ENCODE data around the gene MAP2K6. TPM values are rescaled to one million over a fixed set of nuclear protein-coding genes. Genes with fewer than 3 reads are reported as not detected.
A peak's percentile ranks its signal among the peaks of the same experiment; 100 is the strongest.

MAP2K6 gene
- total RNA-seq, 2 experiments from 2014 or later, result 6.3 to 8.8 TPM

GRCh38 chr17:69575346-69575761 is 160.9 kb downstream of the MAP2K6 start:
- H3K36me3 Mint-ChIP-seq, result no peaks in the 10 kb centered on the region
- DNase-seq (no peak), ATAC-seq (no peak)
- CTCF ChIA-PET, result no interaction called here
- no peaks in the 10 kb centered on the region for H3K9me3 Mint-ChIP-seq (ENCODE audit: low read depth)
- no peak overlapping the region for H3K4me3 Mint-ChIP-seq
- peaks cover 38% of the 10 kb centered on the region for H3K27me3 Mint-ChIP-seq
- H3K4me1 Mint-ChIP-seq, result peaks cover 3% of the 10 kb centered on the region
- no peak overlapping the region for H3K27ac Mint-ChIP-seq

- no peak for ATAC-seq
- Mint-ChIP-seq H3K27me3 (peaks cover 34% of the 10 kb centered on the region), H3K27ac (no peak overlapping the region), H3K9me3 (ENCODE audit: low read depth) (no peaks in the 10 kb centered on the region), H3K4me3 (no peak overlapping the region), H3K36me3 (no peaks in the 10 kb centered on the region), H3K4me1 (peaks cover 13% of the 10 kb centered on the region)
- CTCF ChIA-PET, result no interaction called here
- DNase-seq, result no peak
These were observed 162.6 kb downstream of the MAP2K6 start for GRCh38 chr17:69577098-69577497.

DNA sequence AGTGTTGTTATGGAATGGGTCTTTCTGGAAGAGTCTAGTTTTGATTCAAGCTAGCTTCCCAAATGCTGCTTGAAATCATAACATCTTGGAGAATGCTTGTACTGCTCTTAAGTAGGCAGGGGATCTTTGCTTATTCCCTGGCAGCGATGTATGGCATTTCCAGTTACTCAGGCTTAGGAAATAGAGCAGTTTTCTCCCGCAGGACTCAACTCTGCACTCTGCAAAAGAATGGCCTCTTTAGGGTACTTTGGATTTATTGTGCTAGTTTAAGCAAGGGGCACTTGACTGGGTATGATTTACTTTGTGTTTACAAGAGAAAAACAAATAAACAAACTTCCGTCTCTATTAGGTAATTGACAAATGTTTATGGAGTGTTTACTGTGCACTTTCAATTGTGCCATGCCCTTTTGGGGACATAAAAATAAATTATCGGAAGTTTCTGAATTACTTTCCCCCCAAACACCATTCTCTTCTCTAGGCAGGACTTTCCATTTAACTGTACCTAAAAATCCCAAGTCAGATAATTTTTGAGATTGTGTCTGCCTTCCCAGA is 164.0 kb downstream of the MAP2K6 start:
- H3K4me1 Mint-ChIP-seq, result peaks cover 13% of the 10 kb centered on the region
- peaks cover 39% of the 10 kb centered on the region for H3K27me3 Mint-ChIP-seq
- DNase-seq, result no peak
- CTCF ChIA-PET, result interaction anchor here (1.2 to 1.4 kb wide), 2 partner anchors 9 to 10 kb away, joined by 4 to 6 read pairs; no protein-coding TSS in a partner anchor
- H3K27ac Mint-ChIP-seq, result no peak overlapping the region
- no peak overlapping the region for H3K4me3 Mint-ChIP-seq
- H3K36me3 Mint-ChIP-seq, result no peaks in the 10 kb centered on the region
- ATAC-seq, result no peak
- no peaks in the 10 kb centered on the region for H3K9me3 Mint-ChIP-seq (ENCODE audit: low read depth)

DNA sequence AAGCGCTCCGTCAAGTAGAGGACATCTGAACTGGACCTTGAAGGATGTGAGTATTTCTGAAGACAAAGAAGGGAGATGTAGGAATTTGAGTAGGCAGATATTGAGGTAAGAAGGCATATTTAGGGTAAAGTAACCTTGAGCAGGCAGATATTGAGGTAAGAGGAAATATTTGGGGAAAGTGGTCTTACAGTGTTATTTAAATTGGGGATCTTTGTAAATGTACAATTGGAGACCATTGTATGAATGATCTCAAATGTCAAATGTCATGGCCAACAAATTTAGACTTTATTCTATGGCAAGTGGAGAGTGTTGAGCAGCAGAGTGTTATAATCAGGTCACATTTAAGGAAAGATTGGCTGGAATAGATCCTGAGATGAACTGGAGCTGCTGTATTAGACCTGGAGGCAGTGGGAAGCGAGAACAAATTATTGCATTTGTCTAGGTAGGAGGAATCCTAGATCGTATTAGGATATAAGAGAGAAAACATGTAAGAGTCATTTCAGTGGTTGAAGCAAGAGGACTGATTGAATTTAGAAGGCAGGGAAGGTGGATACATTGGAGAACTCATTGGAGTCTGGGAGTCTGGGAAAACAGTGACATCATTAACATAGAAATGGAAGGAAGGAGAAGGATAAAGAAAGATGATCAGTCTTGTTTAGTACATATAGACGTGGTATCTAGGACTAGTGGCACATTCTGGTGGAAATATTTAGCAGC is 165.6 kb downstream of the MAP2K6 start:
- Mint-ChIP-seq H3K4me1 (peaks cover 13% of the 10 kb centered on the region), H3K36me3 (no peaks in the 10 kb centered on the region), H3K9me3 (ENCODE audit: low read depth) (no peaks in the 10 kb centered on the region), H3K27me3 (peaks cover 40% of the 10 kb centered on the region), H3K4me3 (no peak overlapping the region), H3K27ac (no peak overlapping the region)
- no peak for DNase-seq
- CTCF ChIA-PET, result no interaction called here
- ATAC-seq, result no peak

GRCh38 chr17:69581061-69581961 is 166.8 kb downstream of the MAP2K6 start:
- H3K9me3 Mint-ChIP-seq (ENCODE audit: low read depth), result no peaks in the 10 kb centered on the region
- CTCF ChIA-PET, result interaction anchor here (0.6 to 0.9 kb wide), 2 partner anchors 26 to 563 kb away, joined by 3 read pairs; no protein-coding TSS in a partner anchor
- peaks cover 13% of the 10 kb centered on the region for H3K4me1 Mint-ChIP-seq
- H3K27ac Mint-ChIP-seq, result no peak overlapping the region
- peak; percentile 67 for ATAC-seq
- no peaks in the 10 kb centered on the region for H3K36me3 Mint-ChIP-seq
- H3K4me3 Mint-ChIP-seq, result peak overlapping the region; percentile 67
- peaks cover 37% of the 10 kb centered on the region for H3K27me3 Mint-ChIP-seq
- DNase-seq, result peak; percentile 49

GRCh38 chr17:69588316-69588715 is 173.8 kb downstream of the MAP2K6 start:
- ATAC-seq (no peak), DNase-seq (no peak)
- Mint-ChIP-seq H3K27ac (no peak overlapping the region), H3K4me1 (no peaks in the 10 kb centered on the region), H3K27me3 (peaks cover 18% of the 10 kb centered on the region), H3K9me3 (ENCODE audit: low read depth) (no peaks in the 10 kb centered on the region), H3K36me3 (no peaks in the 10 kb centered on the region), H3K4me3 (no peak overlapping the region)
- CTCF ChIA-PET, result interaction anchor here (1.0 kb wide), 1 partner anchor 21 kb away, joined by 3 read pairs; no protein-coding TSS in a partner anchor

DNA sequence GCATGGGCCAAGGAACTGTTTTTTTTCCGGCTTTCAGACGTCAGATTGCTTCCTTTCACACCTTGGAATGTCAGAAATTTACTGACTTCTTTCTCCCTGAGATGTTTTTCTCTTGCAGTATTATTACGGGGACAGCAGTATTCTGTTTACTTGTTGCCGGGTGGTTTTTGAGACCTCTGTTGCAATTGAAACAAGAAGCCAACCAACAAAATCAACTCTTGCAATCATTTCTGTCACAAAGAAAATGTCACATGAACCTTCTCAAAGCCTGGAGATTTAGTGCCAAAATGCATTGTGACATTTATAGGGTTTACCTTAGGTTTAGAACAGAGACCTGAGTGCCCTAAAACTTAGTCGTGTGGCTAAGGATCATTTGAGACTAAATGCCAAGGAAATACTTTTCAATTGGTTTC is 174.3 kb downstream of the MAP2K6 start:
- DNase-seq (no peak), ATAC-seq (no peak)
- Mint-ChIP-seq H3K4me1 (no peaks in the 10 kb centered on the region), H3K27ac (no peak overlapping the region), H3K36me3 (no peaks in the 10 kb centered on the region), H3K4me3 (no peak overlapping the region), H3K27me3 (peaks cover 14% of the 10 kb centered on the region), H3K9me3 (ENCODE audit: low read depth) (no peaks in the 10 kb centered on the region)
- CTCF ChIA-PET, result interaction anchor here (1.0 kb wide), 2 partner anchors 19 to 20 kb away, joined by 3 read pairs; no protein-coding TSS in a partner anchor

DNA sequence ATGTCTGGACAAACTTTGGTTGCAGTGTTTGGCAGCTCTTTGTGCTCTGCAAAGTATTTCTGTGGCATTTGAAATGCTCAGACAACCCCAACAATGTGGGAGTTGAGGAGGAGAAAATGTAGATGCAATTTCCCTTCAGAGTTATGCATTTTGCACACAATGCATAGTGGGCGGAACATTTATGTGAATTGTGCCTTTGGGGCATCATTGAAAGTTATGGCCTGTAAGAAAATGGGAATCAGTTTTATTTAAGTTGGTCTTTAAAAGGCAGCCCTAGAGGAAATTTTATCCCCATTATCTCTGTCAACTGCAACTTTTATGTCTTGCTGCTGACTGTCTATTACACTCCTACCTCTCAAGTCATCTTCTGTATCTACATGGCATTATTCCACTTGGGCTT is 176.2 kb downstream of the MAP2K6 start:
- H3K27me3 Mint-ChIP-seq, result peaks cover 10% of the 10 kb centered on the region
- CTCF ChIA-PET, result no interaction called here
- no peak for ATAC-seq
- no peak overlapping the region for H3K4me3 Mint-ChIP-seq
- no peaks in the 10 kb centered on the region for H3K36me3 Mint-ChIP-seq
- no peaks in the 10 kb centered on the region for H3K4me1 Mint-ChIP-seq
- no peak overlapping the region for H3K27ac Mint-ChIP-seq
- no peaks in the 10 kb centered on the region for H3K9me3 Mint-ChIP-seq (ENCODE audit: low read depth)
- DNase-seq, result no peak

DNA sequence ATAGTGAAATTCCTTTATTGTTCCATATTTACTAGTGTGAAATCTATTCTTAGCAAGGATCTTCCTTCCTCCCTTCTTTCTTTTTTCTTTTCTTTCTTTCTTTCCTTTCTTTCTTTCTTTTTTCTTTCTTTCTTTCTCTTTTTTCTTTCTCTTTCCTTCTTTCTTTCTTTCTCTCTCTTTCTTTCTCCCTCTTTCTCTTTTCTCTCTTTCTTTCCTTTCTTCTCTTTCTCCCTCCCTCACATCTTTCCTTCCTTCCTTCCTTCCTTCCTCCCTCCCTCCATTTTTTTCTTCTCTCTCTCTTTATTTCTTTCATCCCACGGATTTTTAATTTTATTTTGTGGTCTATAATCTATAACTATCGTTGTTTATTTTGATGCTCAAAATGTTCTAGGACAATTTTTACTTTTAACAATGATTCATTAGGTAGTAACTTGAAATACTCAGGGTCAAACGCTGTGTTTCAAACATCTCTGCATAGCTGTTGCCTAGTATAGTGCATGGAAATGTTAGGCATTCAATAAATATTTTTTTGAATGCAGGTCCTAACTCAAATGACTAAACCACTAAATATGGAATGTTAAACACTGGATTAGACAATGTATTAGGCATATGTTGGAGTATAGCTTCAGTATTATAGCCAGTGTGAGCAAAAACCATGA is 178.3 kb downstream of the MAP2K6 start:
- ATAC-seq, result no peak
- H3K36me3 Mint-ChIP-seq, result no peaks in the 10 kb centered on the region
- no peaks in the 10 kb centered on the region for H3K4me1 Mint-ChIP-seq
- peaks cover 12% of the 10 kb centered on the region for H3K27me3 Mint-ChIP-seq
- H3K9me3 Mint-ChIP-seq (ENCODE audit: low read depth), result no peaks in the 10 kb centered on the region
- no peak overlapping the region for H3K27ac Mint-ChIP-seq
- no peak for DNase-seq
- H3K4me3 Mint-ChIP-seq, result no peak overlapping the region
- CTCF ChIA-PET, result no interaction called here

GRCh38 chr17:69593351-69593715 is 178.8 kb downstream of the MAP2K6 start:
- CTCF ChIA-PET, result no interaction called here

DNA sequence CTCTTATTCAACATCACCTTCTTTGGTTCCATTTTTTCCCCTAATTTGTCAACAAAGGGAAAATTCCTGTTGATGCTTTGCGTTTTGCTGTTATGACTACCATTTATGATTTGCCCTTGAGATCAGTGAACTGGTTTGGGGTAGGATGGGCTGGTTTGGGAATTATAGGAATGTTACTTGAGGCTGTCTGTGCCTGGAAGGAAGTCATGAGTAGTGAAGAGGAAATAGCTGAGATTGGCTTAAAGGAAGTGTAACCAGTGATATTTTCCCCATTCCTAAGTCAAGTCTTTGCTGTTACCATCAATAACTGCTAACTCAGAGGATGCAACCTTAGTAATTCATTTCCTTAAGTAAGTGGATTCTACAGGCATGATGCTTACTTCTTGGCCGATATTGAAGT is 179.2 kb downstream of the MAP2K6 start:
- no peaks in the 10 kb centered on the region for H3K36me3 Mint-ChIP-seq
- DNase-seq (no peak), ATAC-seq (no peak)
- CTCF ChIA-PET, result interaction anchor here (2.0 kb wide), 1 partner anchor 14 kb away, joined by 5 read pairs; no protein-coding TSS in a partner anchor
- no peak overlapping the region for H3K27ac Mint-ChIP-seq
- no peaks in the 10 kb centered on the region for H3K4me1 Mint-ChIP-seq
- no peak overlapping the region for H3K4me3 Mint-ChIP-seq
- H3K27me3 Mint-ChIP-seq, result peaks cover 12% of the 10 kb centered on the region
- H3K9me3 Mint-ChIP-seq (ENCODE audit: low read depth), result no peaks in the 10 kb centered on the region

More at GRCh38 chr17:69593351-69593715, 178.8 kb downstream of the MAP2K6 start:
- Mint-ChIP-seq H3K36me3 (no peaks in the 10 kb centered on the region), H3K9me3 (ENCODE audit: low read depth) (no peaks in the 10 kb centered on the region), H3K4me1 (no peaks in the 10 kb centered on the region), H3K27ac (no peak overlapping the region), H3K4me3 (no peak overlapping the region), H3K27me3 (peaks cover 12% of the 10 kb centered on the region)
- ATAC-seq (no peak), DNase-seq (no peak)

GRCh38 chr17:69594641-69595040 is 180.1 kb downstream of the MAP2K6 start:
- Mint-ChIP-seq H3K4me1 (no peaks in the 10 kb centered on the region), H3K4me3 (no peak overlapping the region), H3K9me3 (ENCODE audit: low read depth) (no peaks in the 10 kb centered on the region), H3K27ac (no peak overlapping the region), H3K36me3 (no peaks in the 10 kb centered on the region), H3K27me3 (peaks cover 13% of the 10 kb centered on the region)
- DNase-seq (no peak), ATAC-seq (no peak)
- CTCF ChIA-PET, result interaction anchor here (2.0 kb wide), 1 partner anchor 13 kb away, joined by 5 read pairs; no protein-coding TSS in a partner anchor

GRCh38 chr17:69596141-69596540 is 181.6 kb downstream of the MAP2K6 start:
- no peaks in the 10 kb centered on the region for H3K36me3 Mint-ChIP-seq
- no peaks in the 10 kb centered on the region for H3K9me3 Mint-ChIP-seq (ENCODE audit: low read depth)
- no peaks in the 10 kb centered on the region for H3K4me1 Mint-ChIP-seq
- H3K27ac Mint-ChIP-seq, result no peak overlapping the region
- ATAC-seq, result no peak
- peaks cover 14% of the 10 kb centered on the region for H3K27me3 Mint-ChIP-seq
- no peak for DNase-seq
- H3K4me3 Mint-ChIP-seq, result no peak overlapping the region
- CTCF ChIA-PET, result no interaction called here
